Fibroblast of lung (primary cell): ENCODE measurements around the gene PTPRZ1. TPM values are rescaled to one million over a fixed set of nuclear protein-coding genes. Genes with fewer than 3 reads are reported as not detected.

Experiments used
- DNase-seq, 2 donors: peaks; one replicate each; pipeline versions ENCODE4 v3.0.0 to v3.0.0-alpha.2; 2010; ENCODE audit warnings: low read depth in 2 of 2
- H2AFZ ChIP-seq: 2 replicates; pipeline ENCODE4 v1.5.1; 2012; ENCODE audit warnings: low read length, control low read depth, inconsistent platforms
- H3K27ac ChIP-seq: 2 replicates; pipeline ENCODE4 v1.5.1; 2011; ENCODE audit warnings: low read length, control low read depth; ENCODE audit not compliant: insufficient read depth
- H3K27me3 ChIP-seq: 2 replicates; pipeline ENCODE4 v1.5.1; 2011; ENCODE audit warnings: mild to moderate bottlenecking, low read length; ENCODE audit not compliant: control insufficient read depth, insufficient read depth
- H3K36me3 ChIP-seq: 2 replicates; pipeline ENCODE4 v1.5.1; 2011; ENCODE audit warnings: low read length; ENCODE audit not compliant: control insufficient read depth, insufficient read depth
- H3K4me1 ChIP-seq: 2 replicates; pipeline ENCODE4 v1.5.1; 2011; ENCODE audit warnings: low read length; ENCODE audit not compliant: control insufficient read depth, insufficient read depth; ENCODE audit errors: extremely low read depth
- H3K4me2 ChIP-seq: 2 replicates; pipeline ENCODE4 v1.5.1; 2011; ENCODE audit warnings: low read length, control low read depth; ENCODE audit not compliant: insufficient read depth; ENCODE audit errors: extremely low read depth
- H3K4me3 ChIP-seq, 4 experiments: fragments of 200-600 bp in 1 of 4; sonication (generic) in 1 of 4; replicated peaks in 1 of 4; 2 replicates each; pipeline ENCODE4 v1.5.1; 2011 to 2016; ENCODE audit warnings: low read length in 4 of 4, low read depth in 3 of 4, mild to moderate bottlenecking in 3 of 4, control low read depth in 2 of 4, inconsistent platforms in 1 of 4, mixed read lengths in 1 of 4; ENCODE audit not compliant: insufficient read depth in 1 of 4; ENCODE audit errors: control extremely low read depth in 1 of 4
- H3K79me2 ChIP-seq: 2 replicates; pipeline ENCODE4 v1.5.1; 2012; ENCODE audit warnings: mild to moderate bottlenecking, low read length, inconsistent platforms; ENCODE audit not compliant: control insufficient read depth, insufficient read depth
- H3K9ac ChIP-seq: 2 replicates; pipeline ENCODE4 v1.5.1; 2011; ENCODE audit warnings: mild to moderate bottlenecking, low read length, control low read depth; ENCODE audit not compliant: insufficient read depth
- H3K9me3 ChIP-seq: 2 replicates; pipeline ENCODE4 v1.5.1; 2012; ENCODE audit warnings: low read depth, low read length; ENCODE audit not compliant: control insufficient read depth, insufficient read depth
- H4K20me1 ChIP-seq: 2 replicates; pipeline ENCODE4 v1.5.1; 2011; ENCODE audit warnings: low read length; ENCODE audit not compliant: control insufficient read depth, insufficient read depth; ENCODE audit errors: extremely low read depth
- CTCF ChIP-seq, 2 donors: IDR thresholded peaks in 1 of 2; conservative IDR thresholded peaks in 1 of 2; 1 replicate in 1 of 2; 2 replicates in 1 of 2; pipeline ENCODE4 v1.5.1; 2011 to 2012; ENCODE audit warnings: low read length in 2 of 2, control low read depth in 1 of 2, inconsistent platforms in 1 of 2, low read depth in 1 of 2, mild to moderate bottlenecking in 1 of 2
- EZH2 ChIP-seq: IDR thresholded peaks from 2 replicates; pipeline ENCODE4 v1.5.1; 2012; ENCODE audit warnings: low read length, control low read depth, mild to moderate bottlenecking; ENCODE audit errors: missing control alignments
- polyA plus RNA-seq, 2 donors: library from polyadenylated mRNA; depleted of rRNA in 1 of 2; stranded (reverse) in 1 of 2; unstranded in 1 of 2; fragments of >200 nt; gene quantifications; 2 replicates each; pipeline ENCODE4 v1.2.1, GENCODE V29; 2011 to 2012; ENCODE audit warnings: missing spikeins in 1 of 2
- total RNA-seq: library from RNA; depleted of rRNA; stranded (reverse); fragments of >200 nt; gene quantifications from 2 replicates; pipeline ENCODE4 v1.2.1, GENCODE V29; 2014

PTPRZ1 gene
- total and polyA plus RNA-seq, 2 donors (not counting 1 experiment from before 2014, with no cell fraction given), result 0.09 TPM; not detected in 1

- Histone ChIP-seq H4K20me1 (no peaks in the 10 kb centered on the region), H3K27ac (no peak overlapping the region), H2AFZ (peak overlapping the region; percentile 59), H3K9ac (no peak overlapping the region), H3K4me2 (peak overlapping the region; percentile 94), H3K9me3 (no peaks in the 10 kb centered on the region), H3K36me3 (no peaks in the 10 kb centered on the region), H3K4me3 (peak overlapping the region; percentile 52 to 66 (median 56)), H3K79me2 (no peaks in the 10 kb centered on the region), H3K4me1 (no peaks in the 10 kb centered on the region), H3K27me3 (peaks cover 8% of the 10 kb centered on the region)
- peak; percentile 12 to 30 for DNase-seq
- TF ChIP-seq EZH2 (no peak), CTCF (conservative IDR thresholded peaks at IDR 0.05 in 1 of 2, IDR thresholded peaks at IDR 0.05 in 1 of 2; ENCODE audit: low read depth in 1 of 2, low read length in 2 of 2) (no peak)
These were observed 581 bp downstream of the PTPRZ1 start for GRCh38 chr7:121873289-121874194.

- peak overlapping the region; percentile 94 for H3K4me2 ChIP-seq
- H3K27me3 ChIP-seq, result peaks cover 8% of the 10 kb centered on the region
- H4K20me1 ChIP-seq, result no peaks in the 10 kb centered on the region
- H3K9me3 ChIP-seq, result no peaks in the 10 kb centered on the region
- no peak overlapping the region for H3K9ac ChIP-seq
- H3K79me2 ChIP-seq, result no peaks in the 10 kb centered on the region
- H3K27ac ChIP-seq, result no peak overlapping the region
- DNase-seq, result peak in 1 of 2 donors; percentile 7
- TF ChIP-seq EZH2 (no peak), CTCF (conservative IDR thresholded peaks at IDR 0.05 in 1 of 2, IDR thresholded peaks at IDR 0.05 in 1 of 2; ENCODE audit: low read depth in 1 of 2, low read length in 2 of 2) (peak in 1 of 2 donors; percentile 17)
- H3K4me3 ChIP-seq, result peak overlapping the region in 3 of 4 experiments; percentile 39 to 61 (median 52)
- no peaks in the 10 kb centered on the region for H3K36me3 ChIP-seq
- no peaks in the 10 kb centered on the region for H3K4me1 ChIP-seq
- no peak overlapping the region for H2AFZ ChIP-seq
These were observed 1.3 kb downstream of the PTPRZ1 start for GRCh38 chr7:121874298-121874697.

GRCh38 chr7:121875203-121875602, 2.2 kb downstream of the PTPRZ1 start:
- no peaks in the 10 kb centered on the region for H4K20me1 ChIP-seq
- DNase-seq, result no peak
- H3K4me1 ChIP-seq, result no peaks in the 10 kb centered on the region
- no peak overlapping the region for H2AFZ ChIP-seq
- H3K27ac ChIP-seq, result no peak overlapping the region
- TF ChIP-seq CTCF (conservative IDR thresholded peaks at IDR 0.05 in 1 of 2, IDR thresholded peaks at IDR 0.05 in 1 of 2; ENCODE audit: low read depth in 1 of 2, low read length in 2 of 2) (no peak), EZH2 (no peak)
- H3K79me2 ChIP-seq, result no peaks in the 10 kb centered on the region
- H3K9ac ChIP-seq, result no peak overlapping the region
- peaks cover 8% of the 10 kb centered on the region for H3K27me3 ChIP-seq
- H3K9me3 ChIP-seq, result no peaks in the 10 kb centered on the region
- H3K36me3 ChIP-seq, result no peaks in the 10 kb centered on the region
- H3K4me3 ChIP-seq, result no peak overlapping the region
- no peak overlapping the region for H3K4me2 ChIP-seq
